K562 (cell line): ENCODE data around the gene GASK1A. TPM values are rescaled to one million over a fixed set of nuclear protein-coding genes. Genes with fewer than 3 reads are reported as not detected.

Experiments
- ATAC-seq: fragments of 200-7000 bp; cut with Tn5 transposase; 3 replicates; pipeline ENCODE4 v1.9.1; 2020; ENCODE audit warnings: moderate library complexity
- BruUV-seq: library from RNA; stranded (reverse); fragments of 400-500 nt; replicated peaks from 2 replicates; lab custom pipeline; 2021; lab: Mats Ljungman, UMichigan
- CTCF ChIA-PET: fragments of 300-600 bp; formaldehyde crosslinking; extraction: SDS; loops from one replicate; lab custom pipeline; 2021; ENCODE audit warnings: low intra/inter-chr PET ratio; lab: Yijun Ruan, JAX
- POLR2A ChIA-PET: fragments of 300-600, 350-650 bp; sonication (Branson Sonifier 250); formaldehyde crosslinking; extraction: SDS; loops from one replicate; lab custom pipeline; 2021; ENCODE audit warnings: antibody characterized with exemption, inconsistent platforms; lab: Yijun Ruan, JAX
- DNase-seq, 4 experiments: peaks; one replicate each; pipeline versions ENCODE4 v3.0.0 to v3.0.0-alpha.2; 2011 to 2018; ENCODE audit warnings: low spot score in 3 of 4, mixed read lengths in 3 of 4; ENCODE audit errors: extremely low read depth in 1 of 4
- FAIRE-seq: peaks from 2 replicates; lab custom pipeline; 2011; peaks lifted over from hg19 to GRCh38; lab: Jason Lieb, UNC
- H2AFZ ChIP-seq: 2 replicates; pipeline ENCODE4 v1.6.0; 2011; ENCODE audit warnings: low read depth, low read length, control low read depth, inconsistent platforms
- H3K27ac ChIP-seq: fragments of 200-600 bp; 3 replicates; pipeline ENCODE4 v1.8.0; 2011; ENCODE audit warnings: low read depth, mild to moderate bottlenecking, control low read depth, inconsistent platforms, low read length, moderate library complexity, mixed read lengths; ENCODE audit errors: extremely low read depth
- H3K27me3 ChIP-seq, 2 experiments: fragments of 300-600 bp in 1 of 2; 2 replicates in 1 of 2; 3 replicates in 1 of 2; pipeline versions ENCODE4 v1.6.0 to v1.8.0; 2011; ENCODE audit warnings: inconsistent platforms in 2 of 2, low read length in 2 of 2, mild to moderate bottlenecking in 1 of 2, mixed read lengths in 1 of 2, moderate library complexity in 1 of 2; ENCODE audit not compliant: control insufficient read depth in 2 of 2, insufficient read depth in 2 of 2
- H3K36me3 ChIP-seq: fragments of 300-600 bp; 3 replicates; pipeline ENCODE4 v1.8.0; 2011; ENCODE audit warnings: mild to moderate bottlenecking, low read length, inconsistent platforms; ENCODE audit not compliant: control insufficient read depth, insufficient read depth
- H3K4me1 ChIP-seq, 2 experiments: fragments of 200-600 bp in 1 of 2; replicated peaks in 1 of 2; 2 replicates in 1 of 2; 3 replicates in 1 of 2; pipeline versions ENCODE4 v1.5.1 to v1.8.0; 2011; ENCODE audit warnings: inconsistent platforms in 2 of 2, low read length in 2 of 2, mild to moderate bottlenecking in 1 of 2, mixed read lengths in 1 of 2, moderate library complexity in 1 of 2; ENCODE audit not compliant: control insufficient read depth in 2 of 2, insufficient read depth in 2 of 2
- H3K4me2 ChIP-seq: 2 replicates; pipeline ENCODE4 v1.6.1; 2011; ENCODE audit warnings: low read length, control low read depth, inconsistent platforms, mixed read lengths; ENCODE audit not compliant: insufficient read depth
- H3K4me3 ChIP-seq: fragments of 200-600 bp; sonication (generic), shearing (Covaris generic); 2 replicates; pipeline ENCODE4 v1.5.1; 2016; ENCODE audit warnings: control low read depth, inconsistent platforms
- H3K79me2 ChIP-seq: fragments of 200-600 bp; 3 replicates; pipeline ENCODE4 v1.8.0; 2011; ENCODE audit warnings: low read length, inconsistent platforms; ENCODE audit not compliant: control insufficient read depth, insufficient read depth
- H3K9ac ChIP-seq, 2 experiments: 2 replicates each; pipeline versions ENCODE4 v1.6.0 to v1.6.1; 2011; ENCODE audit warnings: low read depth in 2 of 2, low read length in 2 of 2, control low read depth in 1 of 2, inconsistent platforms in 1 of 2, mild to moderate bottlenecking in 1 of 2, mixed read lengths in 1 of 2; ENCODE audit not compliant: insufficient read depth in 1 of 2
- H3K9me1 ChIP-seq: one replicate; pipeline ENCODE4 v1.6.0; 2011; ENCODE audit warnings: inconsistent platforms, mild to moderate bottlenecking, low read length, moderate library complexity; ENCODE audit not compliant: control insufficient read depth, insufficient read depth
- H3K9me3 ChIP-seq: replicated peaks from 2 replicates; pipeline ENCODE4 v1.5.1; 2011; ENCODE audit warnings: low read depth, low read length, inconsistent platforms; ENCODE audit not compliant: control insufficient read depth, insufficient read depth
- H4K20me1 ChIP-seq: replicated peaks from 2 replicates; pipeline ENCODE4 v1.6.1; 2011; ENCODE audit warnings: low read length, inconsistent platforms, mixed read lengths; ENCODE audit not compliant: control insufficient read depth, insufficient read depth
- ASH1L ChIP-seq: fragments of 450-650 bp; IDR thresholded peaks from 2 replicates; pipeline ENCODE4 v1.6.1; 2018; ENCODE audit warnings: borderline replicate concordance, mild to moderate bottlenecking, low read depth; ENCODE audit not compliant: partially characterized antibody
- CBX1 ChIP-seq: sonication (generic); IDR thresholded peaks from 2 replicates; pipeline ENCODE4 v1.6.1; 2016; ENCODE audit warnings: antibody characterized with exemption, low read depth, mild to moderate bottlenecking
- ETS1 ChIP-seq: conservative IDR thresholded peaks from 2 replicates; pipeline ENCODE4 v1.6.1; 2011; ENCODE audit warnings: low read depth, mild to moderate bottlenecking, low read length; ENCODE audit not compliant: control insufficient read depth
- GABPA ChIP-seq: fragments of 200-800 bp; sonication (Bioruptor generic); conservative IDR thresholded peaks from 2 replicates; pipeline ENCODE4 v1.6.1; 2016; ENCODE audit warnings: low read depth, missing genetic modification characterization, missing compliant biosample characterization
- L3MBTL2 ChIP-seq: fragments of 450-650 bp; IDR thresholded peaks from 2 replicates; pipeline ENCODE4 v1.6.1; 2016; ENCODE audit warnings: mild to moderate bottlenecking, moderate library complexity
- NR2C2 ChIP-seq, 2 experiments: fragments of 200-800 bp in 1 of 2; sonication (Bioruptor generic) in 1 of 2; sonication (generic) in 1 of 2; formaldehyde crosslinking in 1 of 2; IDR thresholded peaks; 2 replicates each; pipeline versions ENCODE4 v1.6.1 to v1.8.0; 2016 to 2022; ENCODE audit warnings: mild to moderate bottlenecking in 1 of 2, missing compliant biosample characterization in 1 of 2, missing genetic modification characterization in 1 of 2, missing genetic modification reagents in 1 of 2
- ZBTB40 ChIP-seq, 2 experiments: fragments of 450-650 bp in 1 of 2; sonication (generic) in 1 of 2; formaldehyde crosslinking in 1 of 2; IDR thresholded peaks; 2 replicates each; pipeline versions ENCODE4 v1.7.1 to v1.9.0; 2016 to 2022; ENCODE audit warnings: inconsistent platforms in 1 of 2, mild to moderate bottlenecking in 1 of 2, missing genetic modification reagents in 1 of 2
- ZNF668 ChIP-seq: fragments of 250-450 bp; sonication (Bioruptor Pico); IDR thresholded peaks from 2 replicates; pipeline ENCODE4 v1.8.0; 2022; ENCODE audit warnings: mild to moderate bottlenecking, inconsistent platforms
- ZNF76 ChIP-seq: fragments of 250-450 bp; sonication (Bioruptor Pico); IDR thresholded peaks from 2 replicates; pipeline ENCODE4 v1.4.0; 2020; ENCODE audit warnings: mild to moderate bottlenecking, moderate library complexity, borderline replicate concordance
- WGBS: fragments of 100-300 bp; shearing (Covaris generic); methylation state at CpG from one replicate; pipeline ENCODE4 v1.1.6; 2016; ENCODE audit warnings: low coverage, mixed read lengths; ENCODE audit not compliant: insufficient coverage; ENCODE audit errors: missing lambda C conversion rate; 5-methylcytosine and 5-hydroxymethylcytosine counted together
- in situ Hi-C: fragments of 300-500 bp; cut with MboI; formaldehyde crosslinking; loops from 4 replicates; pipeline ENCODE4 v1.15.0; 2018; ENCODE audit warnings: inconsistent platforms, mixed read lengths
- intact Hi-C: fragments of 100-400 bp; cut with micrococcal nuclease; formaldehyde crosslinking; loops from 2 replicates; pipeline ENCODE4 v1.14.2; 2022
- polyA plus RNA-seq, 8 experiments: library from polyadenylated mRNA; depleted of rRNA in 4 of 8; stranded (reverse) in 5 of 8; unstranded in 3 of 8; fragments of >200 nt; fragmentation: Nextera tagmentation in 2 of 8; fragmentation: Illumina TruSeq in 1 of 8; extraction: Ambion mirVana in 2 of 8; extraction: Trizol in 1 of 8; gene quantifications; 2 replicates each; pipeline versions ENCODE4 v1.2.1 to v1.2.3, GENCODE V29; 2011 to 2014; ENCODE audit warnings: inconsistent platforms in 1 of 8, missing spikeins in 1 of 8
- total RNA-seq, 7 experiments: library from RNA; depleted of rRNA in 6 of 7; stranded (reverse); fragments of >200 nt in 6 of 7; fragmentation: Illumina TruSeq in 2 of 7; extraction: Trizol in 2 of 7; gene quantifications; 2 replicates each; pipeline versions ENCODE4 v1.2.1 to v1.2.3, GENCODE V29; 2011 to 2021; ENCODE audit warnings: low replicate concordance in 1 of 7

Gene GASK1A
- total and polyA plus RNA-seq, 9 of the 15 experiments (the other 6 are each of a cell fraction or from before 2014, with no cell fraction given) = 0.04 to 0.11 (median 0.05) TPM; not detected in 5

- in situ Hi-C loops (no loop called here), intact Hi-C loops (no loop called here)
- CTCF ChIA-PET = no interaction called here
- no TSS peak for BruUV-seq
- Histone ChIP-seq H3K9ac (peak overlapping the region in 1 of 2 experiments; percentile 6; a peak in 1 of 4 replicates), H3K79me2 (no peaks in the 10 kb centered on the region), H3K9me1 (no peaks in the 10 kb centered on the region), H3K27me3 (peaks cover 6 to 28% of the 10 kb centered on the region in 2 experiments; a peak in 3 of 5 replicates), H3K4me1 (peaks cover 0 to 6% of the 10 kb centered on the region in 2 experiments; a peak in 2 of 5 replicates), H3K4me3 (peak overlapping the region; percentile 10), H3K4me2 (peak overlapping the region; percentile 51), H2AFZ (peak overlapping the region; percentile 57), H4K20me1 (no peaks in the 10 kb centered on the region), H3K9me3 (no peaks in the 10 kb centered on the region), H3K36me3 (no peaks in the 10 kb centered on the region), H3K27ac (no peak overlapping the region)
- ATAC-seq (peak; percentile 77), FAIRE-seq (no peak), DNase-seq (peak in 2 of 4 experiments; percentile 14 to 19)
- WGBS = 15% methylated on average over 43 of the region's 43 CpGs
- POLR2A ChIA-PET = interaction anchor here (1.5 kb wide), 1 partner anchor 11 kb away, joined by 4 read pairs; no protein-coding TSS in a partner anchor
- TF ChIP-seq CBX1 (0 out of 2 replicates have a peak, but pooled peaks have one; percentile 20), L3MBTL2 (peak; percentile 55), NR2C2 (CRISPR knock-in tag; IDR thresholded peaks at IDR 0.05) (peak; percentile 54; the same call in 1 of the 2 replicates), NR2C2 (tag; IDR thresholded peaks at IDR 0.05) (peak; percentile 85), ZBTB40 (IDR thresholded peaks at IDR 0.05) (peak; percentile 71), ZBTB40 (CRISPR knock-in tag; IDR thresholded peaks at IDR 0.05) (no peak), ASH1L (no peak), ZNF76 (CRISPR knock-in tag) (no peak), GABPA (tag) (peak; percentile 78), ETS1 (no peak), ZNF668 (CRISPR knock-in tag) (no peak)
Observed at GRCh38 chr3:42936157-42936981, 42.7 kb upstream of the GASK1A start.
